GM18499 (cell line): ENCODE data around the gene CYBB.
"Not testable (repeated sequence)": the region's sequence is repeated elsewhere in the genome, so short reads cannot be mapped to it uniquely, and the experiment has no call there.

Source experiments
- ATAC-seq: cut with Tn5 transposase; IDR thresholded peaks from one replicate; pipeline ENCODE4 v1.9.1; 2021; ENCODE audit warnings: moderate number of reproducible peaks; ENCODE audit not compliant: insufficient read depth, unreplicated experiment

Gene CYBB

DNA sequence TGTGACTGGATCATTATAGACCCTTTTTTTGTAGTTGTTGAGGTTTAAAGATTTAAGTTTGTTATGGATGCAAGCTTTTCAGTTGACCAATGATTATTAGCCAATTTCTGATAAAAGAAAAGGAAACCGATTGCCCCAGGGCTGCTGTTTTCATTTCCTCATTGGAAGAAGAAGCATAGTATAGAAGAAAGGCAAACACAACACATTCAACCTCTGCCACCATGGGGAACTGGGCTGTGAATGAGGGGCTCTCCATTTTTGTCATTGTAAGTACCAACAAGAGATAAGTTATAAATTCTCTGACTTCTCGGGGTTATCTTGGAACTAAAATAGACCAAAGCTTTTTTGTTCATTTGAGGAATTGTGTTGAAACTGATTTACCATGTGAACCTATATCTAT is at the start of gene CYBB:
CYBB (plus strand) TSS at position 203 of the 400 bp plus-strand sequence; CDS start at position 222, 19 bp downstream.
- ATAC-seq = no peak

GRCh38 chrX:37745354-37745753 is 34.5 kb upstream of the CYBB start:
- peak; percentile 49 for ATAC-seq

DNA sequence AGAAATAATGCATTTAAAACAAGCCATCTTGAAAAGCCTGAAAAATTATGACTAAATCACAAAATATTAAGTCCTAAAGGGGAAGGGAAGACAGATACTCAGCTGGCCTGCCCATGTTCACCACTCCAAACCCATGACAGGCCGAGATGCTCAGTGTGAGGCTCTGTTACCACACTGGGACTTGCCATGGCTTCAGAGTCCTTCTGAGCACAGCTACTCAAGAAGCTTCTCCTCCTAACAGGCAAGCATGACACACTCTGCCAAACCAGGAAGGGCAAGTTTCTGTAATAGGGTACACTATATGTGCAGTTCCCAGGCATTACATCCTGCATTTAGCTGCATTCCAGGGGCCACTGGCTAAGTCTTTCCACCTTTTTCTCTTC is 34.0 kb upstream of the CYBB start:
- peak; percentile 12 for ATAC-seq

- peak; percentile 87 for ATAC-seq
Measured at GRCh38 chrX:37746218-37746941, 33.5 kb upstream of the CYBB start.

GRCh38 chrX:37746951-37747350 is 32.9 kb upstream of the CYBB start:
- ATAC-seq = no peak

DNA sequence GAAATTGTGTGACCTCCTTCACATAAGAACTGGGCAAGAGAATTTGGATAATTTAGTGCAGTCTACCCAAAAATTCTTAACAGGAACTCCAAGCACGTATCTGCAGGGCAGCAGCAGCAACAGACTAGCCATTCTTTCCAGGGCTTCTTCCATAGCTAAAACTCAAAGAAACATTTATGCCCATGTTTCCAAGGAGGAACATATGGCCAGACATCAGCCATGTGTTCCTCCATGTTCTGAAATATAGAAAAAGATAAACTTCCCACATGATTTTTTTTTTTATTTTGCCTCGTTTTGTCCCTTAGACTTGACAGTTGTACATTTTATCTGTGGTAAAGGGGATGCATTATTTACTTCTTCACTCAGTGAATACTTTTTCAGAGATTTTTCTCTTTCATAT is 27.6 kb upstream of the CYBB start:
- no peak for ATAC-seq

DNA sequence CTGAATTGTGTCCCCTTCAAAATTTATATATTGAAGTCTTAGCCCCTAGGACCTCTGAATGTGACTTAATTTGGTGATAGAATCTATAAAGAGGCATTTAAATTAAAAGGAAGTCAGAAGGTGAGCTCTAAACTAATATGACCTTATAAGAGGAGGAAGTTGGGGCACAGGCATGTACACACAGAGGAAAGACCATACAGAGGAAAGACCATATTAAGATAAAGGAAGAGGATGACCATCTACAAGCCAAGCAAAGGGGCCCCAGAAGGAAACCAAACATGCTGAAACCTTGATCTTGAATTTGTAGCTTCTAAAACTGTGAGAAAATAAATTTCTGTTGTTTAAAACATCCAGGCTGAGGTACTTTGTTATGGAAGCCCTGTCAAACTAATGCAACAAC is 26.9 kb upstream of the CYBB start:
- no peak for ATAC-seq

DNA sequence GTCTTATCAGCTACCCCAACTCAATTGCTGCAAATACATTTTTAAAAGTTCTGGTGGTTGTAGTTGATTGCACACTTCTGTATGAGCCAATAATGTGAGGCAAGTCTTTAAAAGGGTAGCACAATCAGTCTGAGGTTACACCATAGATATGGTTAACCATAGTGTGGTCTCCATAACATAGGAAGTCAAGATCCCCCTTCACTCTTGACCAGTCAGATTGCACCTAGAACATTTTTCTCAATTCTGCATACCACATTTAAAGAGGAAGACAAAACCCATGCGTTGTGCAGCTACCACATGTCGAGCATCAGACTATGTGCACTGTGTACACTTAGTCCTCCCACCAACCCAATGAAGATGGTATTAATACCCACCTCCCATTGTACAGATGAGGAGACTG is 26.5 kb upstream of the CYBB start:
- ATAC-seq = no peak

DNA sequence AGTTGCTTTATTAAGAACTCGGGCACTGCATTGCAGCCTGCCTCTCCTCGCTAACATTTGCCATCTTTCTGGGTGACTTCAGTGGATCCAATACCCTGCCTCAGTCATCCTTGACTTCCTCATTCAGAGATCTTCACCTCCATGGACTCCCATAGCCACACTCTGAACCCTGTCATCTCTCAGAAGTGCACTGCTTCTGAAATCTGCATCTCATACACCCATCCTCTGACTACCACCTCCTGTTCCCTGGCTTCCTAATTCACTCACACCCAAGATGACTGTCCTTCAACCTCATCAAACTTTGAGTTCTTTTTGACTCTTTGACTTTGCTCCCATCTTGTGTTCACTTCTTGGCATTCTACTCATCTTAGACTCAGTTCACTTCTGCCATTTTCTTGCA is 25.3 kb upstream of the CYBB start:
- ATAC-seq = peak; percentile 8

DNA sequence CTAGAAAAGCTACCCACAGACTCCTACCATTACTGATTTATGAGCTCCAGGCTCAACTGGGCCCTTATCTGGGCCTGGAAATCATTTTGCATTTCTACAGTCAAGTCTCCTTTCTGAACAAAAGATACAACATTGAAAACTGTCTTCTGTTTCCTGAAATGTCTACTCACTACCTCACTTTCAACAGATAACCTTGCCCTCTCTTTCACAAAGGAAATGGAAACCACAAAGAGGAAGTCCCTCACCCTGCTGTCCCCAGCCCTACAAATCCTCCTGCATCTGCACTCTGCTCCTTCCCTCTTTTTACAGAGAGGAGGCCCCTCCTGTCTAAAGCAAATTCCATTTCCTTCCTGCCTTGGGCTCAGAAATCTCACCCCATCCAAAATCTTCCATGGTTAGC is 24.8 kb upstream of the CYBB start:
- ATAC-seq = peak; percentile 90

DNA sequence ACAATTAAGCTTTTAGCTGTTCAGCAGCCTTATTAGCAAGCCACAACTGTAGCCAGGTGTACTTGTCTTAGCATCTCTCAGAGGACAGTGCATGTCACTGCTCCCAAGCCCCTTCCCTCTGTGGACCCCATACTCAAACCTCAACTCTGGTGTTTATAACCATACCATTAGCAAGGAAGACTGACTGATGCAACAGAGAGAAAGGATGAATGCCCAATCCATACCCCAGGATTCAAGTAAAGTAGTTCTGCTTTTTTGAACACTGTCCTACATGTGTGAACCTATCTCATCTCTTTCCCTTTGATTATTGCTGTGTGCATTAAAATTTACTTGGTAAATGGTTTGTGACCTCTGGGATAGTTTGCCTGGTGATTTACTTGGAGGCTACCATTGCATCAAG is 22.8 kb upstream of the CYBB start:
- ATAC-seq = no peak

- ATAC-seq = no peak
Measured at GRCh38 chrX:37759351-37759750, 20.5 kb upstream of the CYBB start.

GRCh38 chrX:37759878-37760418 is 19.9 kb upstream of the CYBB start:
- no peak for ATAC-seq

DNA sequence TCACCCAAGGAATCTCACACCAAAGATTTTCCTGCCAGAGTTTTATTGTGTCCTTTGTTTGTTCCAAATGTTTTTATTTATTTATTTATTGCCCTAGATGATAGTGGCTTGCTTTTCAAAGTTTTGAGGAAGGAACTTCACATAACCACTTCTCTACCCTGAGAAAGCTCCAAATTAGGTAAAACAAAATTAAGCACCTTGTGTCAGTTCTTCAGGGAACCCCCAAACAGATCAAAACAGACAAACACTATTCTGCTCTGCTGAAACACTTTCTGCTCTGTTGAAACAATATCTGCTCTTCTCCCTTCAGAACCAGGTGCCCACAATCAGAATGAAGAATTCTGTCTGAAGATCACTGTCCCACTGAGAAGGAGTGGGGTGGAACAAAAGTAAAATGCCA is 16.5 kb upstream of the CYBB start:
- no peak for ATAC-seq

GRCh38 chrX:37765507-37765906 is 14.4 kb upstream of the CYBB start:
- no peak for ATAC-seq

DNA sequence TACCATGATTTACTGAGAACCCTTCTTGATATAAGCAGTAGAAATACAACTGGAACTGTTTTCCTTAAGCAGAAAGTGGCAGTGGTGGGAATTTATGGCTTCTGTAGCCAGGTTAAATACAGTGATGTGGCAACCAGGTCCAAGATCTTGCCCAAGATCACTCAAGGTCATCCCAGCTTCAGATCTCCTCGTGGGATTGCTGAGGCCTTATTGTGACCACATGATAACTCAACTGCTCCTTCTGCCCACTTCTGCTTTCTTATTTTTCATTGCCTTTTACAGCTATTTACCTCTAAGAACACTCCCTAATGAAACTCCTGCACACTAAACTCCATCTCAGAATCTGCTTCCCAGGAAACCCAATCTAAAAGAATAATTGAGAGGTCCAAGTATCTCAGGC is 12.4 kb upstream of the CYBB start:
- no peak for ATAC-seq

DNA sequence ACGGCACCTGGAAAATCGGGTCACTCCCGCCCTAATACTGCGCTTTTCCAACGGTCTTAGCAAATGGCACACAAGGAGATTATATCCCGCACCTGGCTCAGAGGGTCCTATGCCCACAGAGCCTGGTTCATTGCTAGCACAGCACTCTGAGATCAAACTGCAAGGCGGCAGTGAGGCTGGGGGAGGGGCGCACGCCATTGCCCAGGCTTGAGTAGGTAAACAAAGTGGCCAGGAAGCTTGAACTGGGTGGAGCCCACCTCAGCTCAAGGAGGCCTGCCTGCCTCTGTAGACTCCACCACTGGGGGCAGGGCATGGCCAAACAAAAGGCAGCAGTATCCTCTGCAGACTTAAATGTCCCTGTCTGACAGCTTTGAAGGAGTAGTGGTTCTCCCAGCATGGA is 11.0 kb upstream of the CYBB start:
- ATAC-seq = not testable (repeated sequence)

- no peak for ATAC-seq
Measured at GRCh38 chrX:37776283-37776986, 3.4 kb upstream of the CYBB start.

- no peak for ATAC-seq
Measured at GRCh38 chrX:37776987-37777325, 2.9 kb upstream of the CYBB start.

DNA sequence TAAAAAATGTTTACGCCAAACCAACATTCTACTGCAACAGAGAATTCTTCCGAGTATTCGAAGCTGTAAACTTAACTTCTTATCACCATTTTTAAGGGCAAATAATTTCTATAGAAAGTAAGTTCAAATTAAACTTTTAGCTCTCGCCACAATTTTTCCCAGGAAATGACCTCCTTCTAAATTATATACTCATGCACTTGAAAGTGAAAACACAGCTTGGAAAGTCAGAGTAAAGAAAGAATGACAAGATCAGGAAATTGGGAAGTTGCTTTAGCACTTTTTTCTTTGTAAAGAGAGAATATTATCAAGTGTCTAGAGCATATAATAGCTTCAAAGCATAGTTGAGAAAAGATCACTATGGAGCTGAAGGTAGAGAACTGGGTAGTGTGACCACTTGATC is 1.2 kb downstream of the CYBB start:
- no peak for ATAC-seq

DNA sequence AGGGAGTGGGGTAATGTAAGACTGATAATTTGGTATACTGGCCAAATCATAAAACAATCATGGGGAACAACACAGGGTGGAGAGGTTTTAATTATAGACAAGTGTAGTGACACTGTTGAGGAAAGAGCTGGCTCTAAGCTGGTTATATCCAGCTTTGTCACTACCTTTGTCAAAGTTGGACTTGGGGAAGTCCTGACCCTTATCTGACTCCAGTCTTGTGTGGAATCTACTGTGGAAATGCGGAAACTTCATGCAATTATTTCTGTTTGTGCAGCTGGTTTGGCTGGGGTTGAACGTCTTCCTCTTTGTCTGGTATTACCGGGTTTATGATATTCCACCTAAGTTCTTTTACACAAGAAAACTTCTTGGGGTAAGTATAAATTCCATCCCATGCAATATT is 2.0 kb downstream of the CYBB start:
- no peak for ATAC-seq

DNA sequence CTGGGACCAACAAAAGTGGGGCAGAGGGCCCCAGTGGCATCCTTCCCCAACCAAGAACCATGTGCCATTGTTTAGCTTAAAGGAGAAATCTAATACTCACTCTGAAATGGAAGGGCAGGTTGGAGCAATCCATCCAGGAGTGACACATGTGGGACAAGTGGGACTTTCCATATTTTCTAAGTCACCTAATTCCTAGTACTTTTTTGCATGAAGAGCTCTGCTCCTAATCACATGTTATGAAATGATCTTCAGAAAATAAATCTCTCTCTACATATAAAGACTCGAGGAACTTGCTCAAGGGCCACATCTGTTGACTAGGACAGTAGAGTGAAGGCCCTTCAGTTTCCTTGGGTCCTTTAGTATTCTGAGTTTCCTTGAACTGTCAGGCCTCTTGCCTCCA is 2.5 kb downstream of the CYBB start:
- ATAC-seq = no peak
